Stimulated activated CD4-positive, alpha-beta T cell treated with anti-CD3 and anti-CD28 coated beads, Interleukin-12 subunit alpha, Interleukin-12 subunit beta, amount 100 ng/mL, for 4 hours (primary cell): Measurements from ENCODE around the gene XPR1.

Experiments used
- DNase-seq: peaks from one replicate; pipeline ENCODE4 v3.0.0-alpha.2; 2020

The XPR1 gene

DNA sequence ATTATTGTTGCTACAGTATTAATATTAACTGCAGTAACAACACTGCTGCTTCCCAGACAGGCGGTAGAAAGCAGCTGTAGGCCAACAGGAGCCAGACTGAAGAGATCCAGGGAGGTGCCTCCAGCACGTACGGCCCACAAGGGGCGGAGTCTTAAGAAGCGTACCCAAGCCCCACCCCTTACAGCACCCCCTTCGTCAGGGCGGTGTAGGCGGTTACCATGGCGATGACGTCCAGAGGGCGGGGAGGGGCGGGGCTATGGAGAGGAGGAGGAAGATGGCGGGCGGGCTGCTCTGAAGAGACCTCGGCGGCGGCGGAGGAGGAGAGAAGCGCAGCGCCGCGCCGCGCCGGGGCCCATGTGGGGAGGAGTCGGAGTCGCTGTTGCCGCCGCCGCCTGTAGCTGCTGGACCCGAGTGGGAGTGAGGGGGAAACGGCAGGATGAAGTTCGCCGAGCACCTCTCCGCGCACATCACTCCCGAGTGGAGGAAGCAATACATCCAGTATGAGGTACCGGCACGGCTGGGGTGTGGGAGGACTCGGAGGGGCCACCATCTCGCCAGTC, at the start of gene XPR1:
TSS of gene XPR1 (plus strand) at position 257 of the 560 bp plus-strand sequence. CDS start at position 437, 180 bp downstream.
- peak; percentile 98 for DNase-seq

DNA sequence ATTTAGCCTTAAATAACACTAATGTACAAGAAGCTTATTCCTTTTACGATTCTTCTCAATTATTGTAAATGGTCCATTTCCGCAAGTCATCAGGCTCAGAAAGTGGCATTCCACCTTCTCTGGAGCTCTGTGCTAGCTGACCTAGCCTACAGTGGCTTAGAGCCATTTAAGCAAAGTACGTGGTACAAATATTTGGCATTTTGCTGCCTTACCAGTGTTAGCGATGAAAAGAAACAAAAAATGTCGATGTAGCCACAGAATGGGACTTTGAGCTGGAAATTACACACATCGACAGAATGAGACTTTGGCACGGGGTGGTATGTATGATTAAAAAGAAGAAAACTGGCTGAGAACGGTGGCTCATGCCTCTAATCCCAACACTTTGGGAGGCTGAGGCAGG, 47.0 kb upstream of the XPR1 start:
- DNase-seq: no peak

- no peak for DNase-seq
These were observed 45.8 kb upstream of the XPR1 start for GRCh38 chr1:180585994-180586359.

DNA sequence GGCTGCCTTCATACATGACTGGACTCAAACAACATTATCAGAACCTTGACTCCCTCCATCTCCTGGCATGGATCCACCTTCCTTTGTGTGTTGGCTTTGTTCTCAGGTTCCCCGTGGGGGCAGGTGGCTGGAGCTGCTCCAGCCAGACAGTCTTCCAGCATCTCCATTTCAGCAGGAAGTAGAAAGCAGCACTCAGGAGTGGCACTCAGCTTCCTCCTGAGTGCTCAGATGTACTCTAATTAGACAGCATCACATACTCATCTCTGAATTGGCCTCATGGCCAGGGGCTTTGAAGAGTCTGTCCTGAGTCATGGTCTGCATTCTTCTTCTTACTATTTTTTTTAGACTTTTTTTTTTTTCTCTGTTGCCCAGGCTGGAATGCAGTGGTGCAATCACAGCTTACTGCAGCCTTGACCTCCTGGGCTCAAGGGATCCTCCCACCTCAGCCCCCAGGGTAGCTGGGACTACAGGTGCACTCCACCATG, 45.1 kb upstream of the XPR1 start:
- DNase-seq: no peak

- DNase-seq: no peak
These were observed 43.7 kb upstream of the XPR1 start for GRCh38 chr1:180588121-180588520.

DNA sequence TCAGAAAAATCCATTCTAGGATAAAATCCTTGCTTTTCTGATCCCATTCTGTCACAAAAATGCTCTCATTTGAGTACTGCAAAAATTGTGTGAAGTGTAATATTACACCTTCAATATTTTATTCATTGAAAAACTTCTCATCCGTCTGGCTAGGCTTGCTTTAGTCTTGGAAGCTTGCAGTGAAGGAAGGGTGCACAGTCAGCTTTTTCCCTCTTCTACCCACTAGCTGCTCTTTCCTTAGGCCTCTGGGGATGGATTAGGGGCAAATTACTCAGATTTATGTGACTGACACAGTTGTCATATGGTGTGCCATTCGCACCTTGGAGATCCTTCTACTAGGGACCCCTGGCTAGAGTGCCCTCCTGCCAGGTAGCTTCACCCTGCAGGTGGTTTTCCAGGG, 40.9 kb upstream of the XPR1 start:
- DNase-seq: no peak

- DNase-seq: no peak
These were observed 38.4 kb upstream of the XPR1 start for GRCh38 chr1:180593382-180593781.

DNA sequence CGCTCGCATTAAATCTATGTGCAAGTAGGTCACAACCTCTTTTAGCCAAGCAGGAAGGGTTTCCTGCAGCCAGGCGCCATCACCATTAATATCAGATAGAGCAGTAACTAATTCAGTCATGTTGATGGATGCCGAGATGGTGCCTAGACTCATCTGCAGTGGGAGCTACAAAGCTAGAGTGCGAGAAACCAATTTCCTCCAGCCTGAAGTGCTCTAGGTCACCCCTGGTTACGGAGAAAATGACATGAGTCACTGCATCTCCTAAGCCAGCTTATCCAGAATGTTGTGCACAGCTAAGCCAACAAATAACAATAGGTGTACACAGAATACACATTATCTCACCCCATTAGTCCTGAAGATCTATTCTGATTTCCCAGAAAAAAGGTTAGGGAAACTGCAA, 37.1 kb upstream of the XPR1 start:
- DNase-seq: no peak

GRCh38 chr1:180595966-180596365, 35.9 kb upstream of the XPR1 start:
- no peak for DNase-seq

- no peak for DNase-seq
These were observed 34.3 kb upstream of the XPR1 start for GRCh38 chr1:180597520-180597919.

GRCh38 chr1:180598333-180598974, 33.4 kb upstream of the XPR1 start:
- no peak for DNase-seq

DNA sequence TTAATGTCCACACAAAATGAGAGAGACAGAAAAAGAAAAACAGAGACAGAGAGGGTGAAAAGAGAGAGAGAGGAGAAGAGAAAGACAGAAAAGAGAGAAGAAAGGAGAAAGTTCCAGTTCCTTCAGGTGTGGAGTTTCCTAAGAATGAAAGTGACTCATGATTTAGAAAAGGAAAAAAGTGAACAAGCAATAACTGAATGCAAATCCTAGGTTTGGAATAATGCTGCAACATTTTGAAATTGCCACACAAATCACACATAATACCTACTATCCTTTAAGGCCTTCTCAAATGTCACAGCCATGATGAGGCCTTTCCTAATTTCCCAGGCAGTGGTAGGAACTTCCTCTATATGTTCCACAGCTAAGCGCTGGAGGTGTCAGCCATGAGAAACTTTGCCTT, 31.5 kb upstream of the XPR1 start:
- no peak for DNase-seq

- no peak for DNase-seq
These were observed 30.3 kb upstream of the XPR1 start for GRCh38 chr1:180601512-180601911.

- DNase-seq: no peak
These were observed 28.5 kb upstream of the XPR1 start for GRCh38 chr1:180603223-180603849.

GRCh38 chr1:180603850-180604226, 28.0 kb upstream of the XPR1 start:
- DNase-seq: no peak

- DNase-seq: no peak
These were observed 25.7 kb upstream of the XPR1 start for GRCh38 chr1:180606155-180606554.

GRCh38 chr1:180609643-180610555, 21.9 kb upstream of the XPR1 start:
- no peak for DNase-seq

DNA sequence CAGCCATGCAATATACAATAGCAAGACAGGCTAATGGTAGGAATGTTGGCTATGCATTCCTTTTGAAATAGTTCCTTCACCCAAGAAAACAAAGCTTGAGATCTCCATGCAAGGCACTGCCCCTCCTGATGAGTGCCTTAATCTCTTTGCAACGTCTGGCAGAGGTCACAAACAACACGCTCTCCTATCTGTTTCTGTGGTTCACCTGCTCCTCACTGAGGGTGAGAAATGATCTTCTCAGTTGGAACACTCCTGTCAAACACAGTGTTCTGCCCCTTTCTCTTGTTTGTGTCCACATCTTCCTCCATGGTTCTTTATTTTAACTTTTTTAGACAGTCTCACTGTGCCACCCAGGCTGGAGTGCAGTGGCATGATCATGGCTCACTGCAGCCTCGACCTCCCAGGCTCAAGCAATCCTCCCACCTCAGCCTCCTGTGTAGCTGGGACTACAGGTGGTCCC, 21.2 kb upstream of the XPR1 start:
- DNase-seq: no peak

DNA sequence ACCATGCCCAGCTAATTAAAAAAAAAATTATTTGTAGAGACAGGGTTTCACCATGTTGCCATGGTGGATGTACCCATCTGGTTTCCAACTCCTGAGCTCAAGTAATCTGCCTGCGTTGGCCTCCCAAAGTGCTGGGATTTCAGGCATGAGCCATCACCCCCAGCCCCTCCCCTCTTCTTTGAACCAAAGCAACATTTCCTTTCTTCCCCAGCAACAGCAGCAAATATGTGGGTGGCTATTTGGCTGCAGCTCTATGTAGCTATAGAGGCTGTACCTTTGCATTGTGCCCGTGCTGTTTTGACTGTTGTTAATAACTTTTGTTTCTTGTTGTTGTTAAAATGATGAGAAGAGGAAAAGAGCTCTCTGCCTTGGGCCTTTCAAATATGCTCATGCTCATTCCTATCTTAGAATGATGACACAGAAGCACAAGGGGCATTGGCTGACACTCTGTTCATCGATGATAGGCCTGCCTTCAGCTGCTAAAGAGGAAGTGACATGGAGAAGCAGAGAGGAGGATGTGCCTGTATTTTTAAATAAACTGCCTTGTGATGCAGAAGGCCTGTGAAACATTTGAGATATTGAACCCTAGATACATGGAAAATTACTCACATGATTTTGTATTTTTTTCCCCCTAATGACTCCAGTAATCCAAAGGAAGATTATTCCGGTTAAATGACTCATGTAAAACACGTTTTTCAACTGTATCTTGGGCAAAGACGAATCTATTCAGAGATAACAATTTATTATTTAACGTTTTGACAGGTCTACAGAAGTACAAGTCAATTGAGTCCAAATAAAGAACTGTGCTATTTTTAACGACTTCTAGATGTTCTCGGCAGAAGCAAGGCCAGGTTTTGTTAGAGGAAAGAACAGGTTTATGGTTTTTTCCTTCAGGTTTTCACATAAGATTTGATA, 20.5 kb upstream of the XPR1 start:
- no peak for DNase-seq

- no peak for DNase-seq
These were observed 19.2 kb upstream of the XPR1 start for GRCh38 chr1:180612632-180613031.

- no peak for DNase-seq
These were observed 17.1 kb upstream of the XPR1 start for GRCh38 chr1:180614730-180615129.
